HepG2 (cell line): ENCODE data around the gene ADAM19. TPM values are rescaled to one million over a fixed set of nuclear protein-coding genes. Genes with fewer than 3 reads are reported as not detected.

ENCODE experiments used
- ATAC-seq: fragments of 200-7000 bp; cut with Tn5 transposase; 3 replicates; pipeline ENCODE4 v1.9.1; 2020; ENCODE audit warnings: mild to moderate bottlenecking, moderate library complexity
- BruUV-seq: library from RNA; stranded (reverse); fragments of 400-500 nt; replicated peaks from 2 replicates; lab custom pipeline; 2021; lab: Mats Ljungman, UMichigan
- CTCF ChIA-PET: fragments of 300-600 bp; formaldehyde crosslinking; extraction: SDS; loops from one replicate; lab custom pipeline; 2021; ENCODE audit warnings: low total read pairs, inconsistent platforms, low intra/inter-chr PET ratio; lab: Yijun Ruan, JAX
- POLR2A ChIA-PET: fragments of 350-600 bp; sonication (Branson Sonifier 250); formaldehyde crosslinking; loops from one replicate; lab custom pipeline; 2020; ENCODE audit warnings: antibody characterized with exemption, inconsistent platforms; lab: Yijun Ruan, JAX
- DNase-seq: peaks from one replicate; pipeline ENCODE4 v3.0.0-alpha.2; 2015; ENCODE audit warnings: low spot score
- FAIRE-seq: peaks from 3 replicates; lab custom pipeline; 2011; peaks lifted over from hg19 to GRCh38; lab: Jason Lieb, UNC
- H2AFZ ChIP-seq: one replicate; pipeline ENCODE4 v1.6.1; 2011; ENCODE audit warnings: low read length, inconsistent platforms
- H3K27ac ChIP-seq: fragments of 300-600 bp; 3 replicates; pipeline ENCODE4 v1.8.0; 2011; ENCODE audit warnings: mixed run types, mild to moderate bottlenecking, mixed read lengths, low read length, inconsistent platforms; ENCODE audit not compliant: insufficient read depth; ENCODE audit errors: extremely low read length
- H3K27me3 ChIP-seq, 2 experiments: fragments of 200-600 bp in 1 of 2; 2 replicates in 1 of 2; 3 replicates in 1 of 2; pipeline versions ENCODE4 v1.6.0 to v1.8.0; 2011; ENCODE audit warnings: low read length in 2 of 2, mild to moderate bottlenecking in 2 of 2, moderate library complexity in 2 of 2, inconsistent platforms in 1 of 2; ENCODE audit not compliant: insufficient read depth in 2 of 2, control insufficient read depth in 1 of 2
- H3K36me3 ChIP-seq, 2 experiments: fragments of 200-600 bp in 1 of 2; replicated peaks in 1 of 2; 2 replicates in 1 of 2; 3 replicates in 1 of 2; pipeline versions ENCODE4 v1.5.1 to v1.8.0; 2011; ENCODE audit warnings: low read length in 2 of 2, inconsistent platforms in 1 of 2; ENCODE audit not compliant: insufficient read depth in 2 of 2, control insufficient read depth in 1 of 2
- H3K4me1 ChIP-seq: 2 replicates; pipeline ENCODE4 v1.5.1; 2012; ENCODE audit warnings: low read length, inconsistent platforms; ENCODE audit not compliant: insufficient read depth
- H3K4me2 ChIP-seq: 2 replicates; pipeline ENCODE4 v1.6.0; 2011; ENCODE audit warnings: low read depth, low read length, inconsistent platforms
- H3K4me3 ChIP-seq, 3 experiments: fragments of 200-600 bp in 1 of 3; sonication (generic), shearing (Covaris generic) in 1 of 3; replicated peaks in 1 of 3; 2 replicates each; pipeline ENCODE4 v1.5.1; 2011 to 2016; ENCODE audit warnings: low read length in 3 of 3, inconsistent platforms in 2 of 3, low read depth in 2 of 3, mild to moderate bottlenecking in 2 of 3, control low read depth in 1 of 3, mixed read lengths in 1 of 3; ENCODE audit not compliant: insufficient read depth in 1 of 3
- H3K79me2 ChIP-seq: one replicate; pipeline ENCODE4 v1.6.1; 2011; ENCODE audit warnings: low read length, inconsistent platforms; ENCODE audit not compliant: insufficient read depth
- H3K9ac ChIP-seq: 2 replicates; pipeline ENCODE4 v1.6.0; 2011; ENCODE audit warnings: mild to moderate bottlenecking, low read depth, low read length, inconsistent platforms; ENCODE audit not compliant: insufficient read depth
- H3K9me3 ChIP-seq: 2 replicates; pipeline ENCODE4 v1.5.1; 2012; ENCODE audit warnings: mild to moderate bottlenecking, low read length
- H4K20me1 ChIP-seq: 2 replicates; pipeline ENCODE4 v1.6.0; 2011; ENCODE audit warnings: inconsistent platforms, mild to moderate bottlenecking, low read length, moderate library complexity; ENCODE audit not compliant: insufficient read depth
- HOXA3 ChIP-seq: sonication (generic); formaldehyde crosslinking; IDR thresholded peaks from 2 replicates; pipeline ENCODE4 v1.5.0; 2020; ENCODE audit warnings: missing genetic modification reagents
- RNF2 ChIP-seq: fragments of 450-650 bp; conservative IDR thresholded peaks from 2 replicates; pipeline ENCODE4 v1.6.1; 2016; ENCODE audit warnings: low read depth
- SETDB1 ChIP-seq: sonication (generic); formaldehyde crosslinking; IDR thresholded peaks from 2 replicates; pipeline ENCODE4 v1.5.1; 2020; ENCODE audit warnings: missing genetic modification reagents, mild to moderate bottlenecking, borderline replicate concordance
- ZMAT5 ChIP-seq: sonication (generic); formaldehyde crosslinking; IDR thresholded peaks from 2 replicates; pipeline ENCODE4 v1.5.0; 2020; ENCODE audit warnings: mild to moderate bottlenecking, low read depth, missing genetic modification reagents, borderline replicate concordance
- ZNF7 ChIP-seq: IDR thresholded peaks from 2 replicates; pipeline ENCODE4 v1.6.1; 2016; ENCODE audit warnings: missing biosample characterization, missing genetic modification reagents
- ZNF761 ChIP-seq: sonication (generic); formaldehyde crosslinking; conservative IDR thresholded peaks from 2 replicates; pipeline ENCODE4 v1.4.0; 2020; ENCODE audit warnings: mild to moderate bottlenecking, missing genetic modification reagents
- WGBS: methylation state at CpG from one replicate; pipeline ENCODE4 v1.1.6; 2017; ENCODE audit warnings: low lambda C conversion rate; 5-methylcytosine and 5-hydroxymethylcytosine counted together
- in situ Hi-C: cut with HindIII; loops from 2 replicates; pipeline ENCODE4 v1.10.0; 2017; ENCODE audit warnings: low pct_unique_long_range_greater_than_20kb; ENCODE audit not compliant: extremely low pct_ligation_motif_present
- intact Hi-C: fragments of 100-400 bp; cut with micrococcal nuclease; formaldehyde crosslinking; loops from one replicate; pipeline ENCODE4 v1.10.0; 2022; ENCODE audit not compliant: unreplicated experiment
- polyA plus RNA-seq, 8 experiments: library from polyadenylated mRNA; depleted of rRNA in 3 of 8; stranded (reverse) in 7 of 8; unstranded in 1 of 8; fragments of >200 nt; fragmentation: Illumina TruSeq in 4 of 8; extraction: Trizol in 4 of 8; gene quantifications; 2 replicates each; pipeline versions ENCODE4 v1.2.1 to v1.2.3, GENCODE V29; 2011 to 2016; ENCODE audit warnings: low read depth in 4 of 8, missing spikeins in 1 of 8, mixed read lengths in 1 of 8; ENCODE audit not compliant: insufficient read depth in 1 of 8
- total RNA-seq, 5 experiments: library from RNA; depleted of rRNA; stranded (reverse); fragments of >200 nt; fragmentation: Illumina TruSeq; extraction: Trizol; gene quantifications; 2 replicates each; pipeline ENCODE4 v1.2.3, GENCODE V29; 2016; ENCODE audit warnings: low read depth in 1 of 5
- TF ChIP-seq, protein P1 (sequence below): sonication (generic); formaldehyde crosslinking; IDR thresholded peaks from 2 replicates; pipeline ENCODE4 v1.4.0; 2020; ENCODE audit warnings: mild to moderate bottlenecking, missing genetic modification reagents

ADAM19 gene
- total and polyA plus RNA-seq, 2 of the 13 experiments (the other 11 are each of a cell fraction or from before 2014, with no cell fraction given) = 0.38 to 0.74 TPM

- intact Hi-C loops = no loop called here
- H3K9me3 ChIP-seq = no peaks in the 10 kb centered on the region
- no peak for ATAC-seq
- CTCF ChIA-PET = no interaction called here
- TF ChIP-seq, protein P1, sequence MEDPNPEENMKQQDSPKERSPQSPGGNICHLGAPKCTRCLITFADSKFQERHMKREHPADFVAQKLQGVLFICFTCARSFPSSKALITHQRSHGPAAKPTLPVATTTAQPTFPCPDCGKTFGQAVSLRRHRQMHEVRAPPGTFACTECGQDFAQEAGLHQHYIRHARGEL (CRISPR knock-in tag) = no peak
- TF ChIP-seq ZMAT5 (no peak), SETDB1 (CRISPR knock-in tag) (no peak), HOXA3 (CRISPR knock-in tag) (no peak), ZNF761 (no peak), ZNF7 (CRISPR knock-in tag) (no peak), RNF2 (no peak)
- TF ChIP-seq, all 625 proteins: peak for 0
- POLR2A ChIA-PET = no interaction called here
- Histone ChIP-seq H3K36me3 (no peaks in the 10 kb centered on the region), H3K9ac (no peak overlapping the region), H3K79me2 (no peaks in the 10 kb centered on the region), H3K4me3 (no peak overlapping the region), H2AFZ (no peak overlapping the region), H3K27me3 (no peaks in the 10 kb centered on the region), H4K20me1 (no peaks in the 10 kb centered on the region), H3K4me2 (no peak overlapping the region), H3K27ac (no peak overlapping the region), H3K4me1 (peaks cover 22% of the 10 kb centered on the region)
- in situ Hi-C loops = no loop called here
- DNase-seq (no peak), FAIRE-seq (no peak)
- WGBS = 29% methylated on average over 6 of the region's 7 CpGs
- BruUV-seq = no TSS peak
These were observed 101.9 kb downstream of the ADAM19 start for GRCh38 chr5:157473383-157474320.
